C4-2B (cell line): Measurements from ENCODE around the gene ATOSB.

Experiments used
- CTCF ChIP-seq: fragments of 450-650 bp; conservative IDR thresholded peaks from 2 replicates; pipeline ENCODE4 v1.5.1; 2017; ENCODE audit warnings: mild to moderate bottlenecking
- ZFX ChIP-seq: fragments of 450-650 bp; IDR thresholded peaks from 2 replicates; pipeline ENCODE4 v1.6.1; 2017

- TF ChIP-seq CTCF, result no peak
- TF ChIP-seq ZFX, result no peak
These were observed 11.9 kb downstream of the ATOSB start for GRCh38 chr9:35103660-35104191.
